Body of pancreas (tissue), 4 donors: ENCODE measurements around the gene SDC3.

ENCODE experiments used
- CTCF ChIP-seq, 7 experiments: fragments of 450-650 bp in 4 of 7; fragments of 200-600 bp in 3 of 7; sonication (generic) in 3 of 7; IDR thresholded peaks; one replicate each; pipeline ENCODE4 v1.5.1; 2016 to 2019; ENCODE audit warnings: antibody characterized with exemption in 7 of 7
- POLR2A ChIP-seq, 3 donors: fragments of 450-650 bp; IDR thresholded peaks; one replicate each; pipeline ENCODE4 v1.6.1; 2016; ENCODE audit warnings: antibody characterized with exemption in 3 of 3, mild to moderate bottlenecking in 2 of 3

DNA sequence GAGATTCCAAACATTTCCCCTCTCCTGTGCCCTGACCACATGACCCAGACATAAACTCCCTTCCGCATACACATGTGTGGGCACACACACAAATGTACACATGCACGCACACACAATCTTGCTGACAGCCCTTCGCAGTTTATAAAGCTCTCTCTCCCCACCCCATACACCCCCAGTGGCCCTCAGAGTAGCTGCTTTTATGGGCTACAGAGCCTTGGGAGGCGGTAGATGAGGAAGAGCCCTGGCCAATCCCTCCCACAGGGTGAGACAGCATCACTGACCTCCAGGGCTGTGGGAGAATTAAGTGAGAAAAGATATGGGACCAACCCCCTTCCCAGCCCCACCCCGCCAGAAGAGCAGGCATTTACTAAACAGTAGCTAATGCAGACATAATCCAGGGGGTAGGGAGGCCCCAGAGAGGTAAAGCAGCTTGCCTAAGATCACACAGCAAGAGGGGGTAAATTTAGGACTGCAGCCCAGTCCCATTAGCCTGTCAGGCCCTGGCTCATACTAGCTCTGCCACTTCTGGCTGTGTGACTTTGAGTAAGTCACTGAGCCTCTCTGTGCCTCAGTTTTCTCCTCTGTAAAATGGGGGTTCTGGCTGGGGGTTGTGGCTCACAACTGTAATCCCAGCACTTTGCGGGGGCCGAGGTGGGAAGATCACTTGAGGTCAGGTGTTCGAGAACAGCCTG, 5.1 kb downstream of the SDC3 start:
- no peak for TF ChIP-seq CTCF (IDR thresholded peaks at IDR 0.05)
- TF ChIP-seq POLR2A (IDR thresholded peaks at IDR 0.05): no peak
